Measurements from ENCODE around the gene XCL1.
"Not testable (repeated sequence)": the region's sequence is repeated elsewhere in the genome, so short reads cannot be mapped to it uniquely, and the experiment has no call there.

Gene XCL1

GRCh38 chr1:168576245-168576688 is at the start of gene XCL1:
Gene XCL1, plus strand, starts transcription at chr1:168576605. Its CDS starts 33 bp downstream, at chr1:168576638.
- not testable (repeated sequence) for DNase-seq

DNA sequence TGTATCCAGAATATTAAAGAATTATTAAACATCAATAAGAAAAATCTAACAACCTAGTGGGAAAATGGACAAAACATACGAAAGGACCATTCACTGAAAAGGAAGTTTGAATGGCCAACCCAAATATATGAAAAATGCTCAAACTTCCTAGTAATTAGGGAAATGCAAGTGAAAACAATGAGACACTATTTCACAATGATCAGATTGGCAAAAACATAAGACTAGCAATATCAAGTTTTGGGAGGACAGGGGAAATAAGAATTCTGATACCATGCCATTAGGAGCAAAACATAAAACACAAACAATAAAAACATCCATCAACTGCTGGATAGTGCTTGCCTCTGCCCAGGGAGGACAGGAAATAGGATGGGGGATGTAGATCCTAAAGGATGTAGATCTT is 46.9 kb upstream of the XCL1 start:
- no peak for DNase-seq

DNA sequence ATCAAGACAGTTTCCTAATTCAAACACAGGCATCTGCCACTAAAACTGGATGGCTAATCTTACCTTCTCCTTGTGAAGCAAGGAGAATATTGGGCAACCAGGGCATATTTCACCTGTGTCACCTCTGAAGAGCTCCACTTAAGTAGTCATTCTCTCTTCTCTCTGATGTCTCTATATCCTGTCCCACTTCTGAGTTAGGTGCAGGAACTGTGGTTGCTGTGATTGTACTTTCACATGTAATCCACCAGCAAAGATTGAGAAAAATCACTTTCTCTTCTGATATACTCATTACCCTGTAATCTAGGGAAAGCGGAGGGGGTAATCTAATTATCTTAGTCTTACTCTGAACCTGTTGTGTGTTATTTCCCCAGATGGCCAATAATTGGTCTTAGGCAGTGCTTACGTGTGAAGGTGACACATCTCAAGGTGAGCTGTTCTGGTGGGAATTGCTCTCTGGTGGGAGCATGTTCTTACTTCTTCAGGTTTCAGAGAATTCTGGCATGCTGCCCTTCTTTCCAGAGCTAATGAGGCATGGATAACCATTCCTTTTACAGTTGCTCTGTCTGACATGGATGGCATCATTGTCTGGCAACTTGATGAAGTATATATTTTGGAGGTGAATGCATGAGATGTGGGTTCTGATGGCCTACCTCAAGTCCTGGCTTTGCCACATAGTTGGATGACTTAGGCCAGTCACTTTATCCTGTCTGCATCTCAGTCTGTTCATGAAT is 44.6 kb upstream of the XCL1 start:
- DNase-seq = no peak

GRCh38 chr1:168535536-168535935 is 40.9 kb upstream of the XCL1 start:
- DNase-seq = no peak

- not testable (repeated sequence) for DNase-seq
Measured at GRCh38 chr1:168540798-168541197, 35.6 kb upstream of the XCL1 start.

- not testable (repeated sequence) for DNase-seq
Measured at GRCh38 chr1:168542978-168543377, 33.4 kb upstream of the XCL1 start.

- not testable (repeated sequence) for DNase-seq
Measured at GRCh38 chr1:168543840-168544498, 32.4 kb upstream of the XCL1 start, which contains the start of gene XCL2. Gene XCL2, minus strand, starts transcription at chr1:168543997. Its CDS starts 33 bp downstream, at chr1:168543964.

GRCh38 chr1:168545678-168546552 is 30.5 kb upstream of the XCL1 start:
- DNase-seq = not testable (repeated sequence)

GRCh38 chr1:168546553-168546895 is 29.9 kb upstream of the XCL1 start:
- not testable (repeated sequence) for DNase-seq

- DNase-seq = no peak
Measured at GRCh38 chr1:168550971-168551370, 25.4 kb upstream of the XCL1 start.

- DNase-seq = no peak
Measured at GRCh38 chr1:168551688-168552087, 24.7 kb upstream of the XCL1 start.

DNA sequence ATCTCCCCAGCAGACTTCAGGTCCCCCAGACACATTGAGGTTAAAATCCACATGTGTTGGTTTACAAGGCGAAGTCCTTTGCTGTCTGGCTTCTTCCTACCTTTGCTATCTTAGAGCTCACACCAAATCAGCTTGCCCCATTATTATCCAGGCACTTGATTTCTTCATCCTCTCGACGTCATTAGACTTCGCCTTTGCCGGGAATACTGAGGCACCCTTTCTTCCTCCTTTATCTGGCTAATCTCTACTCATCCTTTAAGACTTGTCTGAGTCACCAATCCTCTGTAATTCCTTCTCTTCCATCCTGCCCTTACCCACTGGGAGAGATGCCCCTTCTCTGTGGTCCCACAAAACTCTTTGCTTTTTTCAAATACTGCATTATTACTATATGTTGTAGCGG is 23.4 kb upstream of the XCL1 start:
- DNase-seq = no peak

DNA sequence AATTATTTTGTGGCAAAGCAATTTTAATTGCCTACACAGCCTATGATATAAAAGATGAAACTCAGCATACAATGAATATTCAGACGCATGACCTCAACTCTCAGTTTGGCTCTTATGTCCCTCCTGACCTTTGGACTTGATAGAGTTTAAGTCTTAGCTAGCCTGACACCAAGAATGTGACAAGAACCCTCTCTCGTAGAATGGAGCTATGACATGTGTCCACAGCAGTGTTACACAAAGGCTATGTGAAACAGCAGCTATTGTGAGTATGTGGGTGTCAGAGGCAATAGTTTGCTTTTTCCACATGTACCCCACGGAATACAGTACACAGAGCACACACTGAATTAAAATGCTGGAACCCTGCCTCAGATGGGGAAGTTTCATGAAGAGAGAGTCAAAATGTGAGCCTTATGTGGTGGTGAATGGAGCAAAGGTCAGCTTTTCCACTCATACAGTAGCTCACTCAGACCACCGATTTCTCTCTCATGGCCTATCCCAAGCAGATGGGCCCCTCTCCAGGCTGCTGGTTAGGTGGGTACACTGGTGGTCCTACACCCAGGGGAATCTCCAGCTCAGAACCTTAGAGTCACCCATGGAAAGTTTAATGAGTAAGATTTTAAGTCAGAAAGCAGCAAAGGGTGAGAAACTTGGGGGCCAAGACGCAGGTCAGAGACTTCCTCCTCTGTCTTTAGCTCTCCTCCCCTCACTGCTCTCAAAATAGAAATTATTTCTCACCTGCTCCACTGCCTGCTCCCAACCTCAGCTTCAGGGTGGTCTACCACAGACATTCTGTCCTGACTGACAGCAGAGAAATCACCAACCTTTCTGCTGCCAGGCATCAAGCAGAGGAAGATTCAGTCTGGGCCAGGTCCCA is 22.5 kb upstream of the XCL1 start:
- DNase-seq = no peak

GRCh38 chr1:168554603-168555483 is 21.6 kb upstream of the XCL1 start:
- DNase-seq = no peak

GRCh38 chr1:168555508-168556046 is 20.8 kb upstream of the XCL1 start:
- DNase-seq = no peak

DNA sequence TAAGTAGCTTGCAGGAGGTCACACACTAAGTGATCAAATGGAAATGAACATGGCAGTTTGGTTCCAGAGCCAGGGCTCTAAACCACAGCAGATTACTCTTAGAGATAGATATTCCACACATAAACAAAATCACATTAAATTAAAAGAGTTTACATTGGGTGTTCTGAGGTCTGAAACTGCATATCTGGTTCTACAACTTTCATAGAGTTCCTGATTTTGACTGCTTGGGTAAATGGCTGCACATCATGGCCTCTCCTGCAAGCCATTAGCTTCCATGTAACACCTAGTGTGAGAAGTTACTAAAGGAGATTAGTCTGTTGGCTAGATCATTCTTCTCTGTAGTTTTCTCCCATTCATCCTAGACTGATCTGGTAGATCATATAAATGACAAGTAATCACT is 19.8 kb upstream of the XCL1 start:
- no peak for DNase-seq

GRCh38 chr1:168560370-168560769 is 16.0 kb upstream of the XCL1 start:
- no peak for DNase-seq

GRCh38 chr1:168561989-168562388 is 14.4 kb upstream of the XCL1 start:
- DNase-seq = no peak

DNA sequence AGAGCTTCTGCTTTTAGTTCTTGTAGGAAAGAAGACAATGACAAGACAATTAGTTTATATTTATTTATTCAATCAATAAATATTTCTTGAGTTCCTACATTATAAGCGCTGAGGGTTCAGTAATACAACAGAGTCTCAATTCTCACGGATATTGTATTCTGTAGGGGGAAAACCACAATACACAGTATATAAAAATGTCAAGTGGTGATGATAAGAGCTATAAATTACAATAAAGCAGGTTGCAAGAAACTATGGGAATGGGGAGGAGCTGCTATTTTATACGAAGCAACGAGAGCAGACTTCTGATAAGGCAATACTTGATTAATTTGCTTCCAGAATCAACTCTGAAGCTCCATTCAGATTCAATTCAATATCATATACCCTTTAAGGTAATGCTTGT is 10.6 kb upstream of the XCL1 start:
- DNase-seq = no peak

DNA sequence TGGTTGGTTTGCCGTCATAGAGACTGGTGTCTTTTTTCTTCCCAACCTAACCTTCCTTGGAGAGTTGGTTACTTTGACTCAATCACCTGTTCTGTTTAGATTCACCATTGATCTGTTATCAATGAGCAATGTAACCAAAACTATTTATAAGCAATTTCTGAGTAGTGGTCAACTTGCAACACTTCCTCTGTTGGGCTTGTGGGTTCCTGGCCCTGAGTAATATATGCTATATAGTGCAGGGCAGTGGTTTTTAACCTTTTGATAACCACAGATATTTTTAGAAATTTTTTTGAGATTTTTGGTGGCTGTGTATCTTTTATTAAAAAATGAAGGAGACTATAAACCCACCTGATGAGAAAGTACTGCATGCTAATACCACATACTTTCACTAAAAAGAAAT is 9.4 kb upstream of the XCL1 start:
- no peak for DNase-seq

DNA sequence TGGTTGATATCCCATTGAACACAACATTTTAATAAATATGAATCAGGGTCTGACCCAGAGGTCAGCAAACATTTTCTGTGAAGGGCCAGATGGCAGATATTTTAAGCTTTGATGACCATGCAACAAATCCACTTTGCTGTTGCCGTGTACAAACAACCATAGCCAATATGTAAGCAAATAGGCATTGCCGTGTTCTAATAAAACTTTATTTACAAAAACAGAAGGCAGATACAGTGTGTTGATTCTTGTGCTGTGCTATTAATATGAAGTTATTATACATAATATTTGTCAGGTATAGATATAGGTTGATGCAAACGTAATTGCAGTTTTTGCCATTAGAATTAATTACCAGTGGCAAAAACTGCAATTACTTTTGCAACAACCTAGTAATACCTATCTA is 8.8 kb upstream of the XCL1 start:
- DNase-seq = no peak
